PC-9 (cell line): Measurements from ENCODE around the gene FALEC. TPM values are rescaled to one million over a fixed set of nuclear protein-coding genes. Genes with fewer than 3 reads are reported as not detected.
A peak's percentile ranks its signal among the peaks of the same experiment; 100 is the strongest.

Experiments
- BruUV-seq: library from RNA; stranded (reverse); fragments of 400-500 nt; replicated peaks from 2 replicates; lab custom pipeline; 2021; lab: Mats Ljungman, UMichigan
- CTCF ChIA-PET: fragments of 300-600 bp; sonication (Branson Sonifier 250); formaldehyde crosslinking; loops from one replicate; lab custom pipeline; 2022; ENCODE audit warnings: antibody characterized with exemption; lab: Charles Lee
- POLR2A ChIA-PET: fragments of 300-600 bp; sonication (Branson Sonifier 250); formaldehyde crosslinking; loops from one replicate; lab custom pipeline; 2022; ENCODE audit warnings: antibody characterized with exemption; ENCODE audit not compliant: unreplicated experiment; lab: Charles Lee
- DNase-seq, 2 experiments: peaks; one replicate each; pipeline versions ENCODE4 v3.0.0 to v3.0.0-alpha.2; 2015 to 2022; ENCODE audit warnings: mixed read lengths in 1 of 2
- H2AFZ ChIP-seq: fragments of 200-600 bp; sonication (generic); 2 replicates; pipeline ENCODE4 v1.8.1; 2017; ENCODE audit warnings: antibody characterized with exemption
- H3F3A ChIP-seq: fragments of 200-600 bp; sonication (generic); 2 replicates; pipeline ENCODE4 v1.8.1; 2017; ENCODE audit warnings: antibody characterized with exemption, mild to moderate bottlenecking, low read depth; ENCODE audit not compliant: insufficient read depth
- H3K27ac ChIP-seq: fragments of 200-600 bp; sonication (generic); 2 replicates; pipeline ENCODE4 v1.6.1; 2016; ENCODE audit warnings: mixed run types
- H3K27me3 ChIP-seq: fragments of 200-600 bp; sonication (generic); 2 replicates; pipeline ENCODE4 v1.6.1; 2016; ENCODE audit warnings: low read depth, mixed run types; ENCODE audit not compliant: insufficient read depth
- H3K36me3 ChIP-seq: fragments of 200-600 bp; sonication (generic); 2 replicates; pipeline ENCODE4 v1.6.1; 2016; ENCODE audit warnings: low read depth, mixed run types
- H3K4me1 ChIP-seq: fragments of 200-600 bp; sonication (generic); replicated peaks from 2 replicates; pipeline ENCODE4 v1.6.1; 2016; ENCODE audit warnings: mixed run types; ENCODE audit not compliant: insufficient read depth
- H3K4me2 ChIP-seq: fragments of 200-600 bp; sonication (generic); 2 replicates; pipeline ENCODE4 v1.6.1; 2017; ENCODE audit warnings: mixed run types
- H3K4me3 ChIP-seq: fragments of 200-600 bp; sonication (generic); 2 replicates; pipeline ENCODE4 v1.6.1; 2016; ENCODE audit warnings: mixed run types
- H3K79me2 ChIP-seq: fragments of 200-600 bp; sonication (generic); 2 replicates; pipeline ENCODE4 v1.6.1; 2017; ENCODE audit warnings: low read depth, mixed run types
- H3K9me2 ChIP-seq: fragments of 200-600 bp; sonication (generic); 2 replicates; pipeline ENCODE4 v1.8.1; 2017; ENCODE audit warnings: mild to moderate bottlenecking; ENCODE audit not compliant: insufficient read depth
- H3K9me3 ChIP-seq: fragments of 200-600 bp; sonication (generic); 2 replicates; pipeline ENCODE4 v1.8.1; 2016; ENCODE audit warnings: low read depth; ENCODE audit not compliant: insufficient read depth
- H4K20me1 ChIP-seq: fragments of 200-600 bp; sonication (generic); 2 replicates; pipeline ENCODE4 v1.8.1; 2017; ENCODE audit not compliant: insufficient read depth
- CTCF ChIP-seq: fragments of 200-600 bp; sonication (generic); conservative IDR thresholded peaks from 2 replicates; pipeline ENCODE4 v1.6.1; 2017; ENCODE audit warnings: mixed run types, antibody characterized with exemption, mild to moderate bottlenecking, moderate library complexity
- EZH2 ChIP-seq: fragments of 200-600 bp; sonication (generic); IDR thresholded peaks from 2 replicates; pipeline ENCODE4 v1.8.0; 2017; ENCODE audit warnings: antibody characterized with exemption, low read depth
- intact Hi-C: fragments of 100-400 bp; cut with micrococcal nuclease; formaldehyde crosslinking; loops from one replicate; pipeline ENCODE4 v1.10.0; 2022; ENCODE audit not compliant: unreplicated experiment
- total RNA-seq: library from RNA; stranded (reverse); gene quantifications from 2 replicates; pipeline ENCODE4 v1.2.3, GENCODE V29; 2021

Gene FALEC
- total RNA-seq, 1 experiment from 2014 or later, result 0.94 TPM

DNA sequence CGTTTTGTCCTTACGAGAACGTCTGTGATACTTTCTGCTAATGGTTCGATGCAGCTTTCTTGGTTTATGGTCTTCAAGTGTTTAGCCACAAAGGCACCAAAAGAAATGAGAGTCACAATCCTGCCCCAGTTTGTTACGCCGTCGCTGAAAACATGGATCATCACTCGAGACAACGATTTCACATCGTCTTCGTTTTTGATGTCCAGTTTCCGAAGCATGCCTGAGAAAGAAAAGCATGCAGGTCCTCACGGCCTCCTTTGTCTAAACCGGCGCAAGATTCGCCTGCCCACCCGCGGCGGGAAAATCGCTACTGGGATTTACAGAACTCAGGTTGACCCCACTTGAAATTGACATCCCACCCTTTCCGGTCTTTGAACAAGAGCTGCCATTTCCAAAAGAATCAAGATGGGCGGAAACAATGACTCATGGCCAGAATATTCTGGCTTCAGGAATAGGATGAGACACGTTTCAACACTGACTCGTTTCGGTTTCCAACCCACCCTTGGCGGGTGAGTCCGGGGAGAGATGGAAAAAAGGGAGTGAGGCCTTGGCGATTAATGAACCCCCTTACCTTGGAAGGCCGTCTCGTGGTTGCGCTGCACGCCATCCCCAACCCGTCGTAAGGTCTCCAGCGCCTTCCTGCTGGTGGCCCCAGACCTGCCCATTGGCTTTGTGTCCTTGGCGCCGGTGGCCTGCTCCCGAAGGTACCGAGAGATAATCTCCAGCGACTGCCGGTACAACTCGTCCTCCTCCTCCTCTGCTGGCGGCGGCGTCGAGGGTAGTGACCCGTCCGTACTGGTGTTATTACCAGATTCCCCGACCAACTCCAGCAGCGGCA lies 62.9 kb downstream of the FALEC start:
- TF ChIP-seq EZH2, result no peak
- no peak for TF ChIP-seq CTCF
- peak overlapping the region; percentile 95 for H3K4me2 ChIP-seq
- peaks cover 61% of the 10 kb centered on the region for H3F3A ChIP-seq
- CTCF ChIA-PET, result interaction anchor here (0.7 to 2.3 kb wide), 2 partner anchors 18 to 230 kb away, joined by 3 to 11 read pairs; no protein-coding TSS in a partner anchor
- H3K27ac ChIP-seq, result peak overlapping the region; percentile 93
- no peak overlapping the region for H2AFZ ChIP-seq
- H4K20me1 ChIP-seq, result peaks cover 56% of the 10 kb centered on the region
- H3K27me3 ChIP-seq, result no peaks in the 10 kb centered on the region
- peak overlapping the region; percentile 73 for H3K4me3 ChIP-seq
- no peaks in the 10 kb centered on the region for H3K9me3 ChIP-seq
- H3K79me2 ChIP-seq, result peaks cover 66% of the 10 kb centered on the region
- H3K9me2 ChIP-seq, result no peaks in the 10 kb centered on the region
- peak; percentile 45 to 79 for DNase-seq
- peaks cover 55% of the 10 kb centered on the region for H3K36me3 ChIP-seq
- TSS peak; percentile 47 for BruUV-seq
- POLR2A ChIA-PET, result interaction anchor here (0.6 to 2.2 kb wide), 9 partner anchors 15 to 470 kb away, joined by 3 to 42 read pairs (median 7); partner anchors contain the start of gene ENSA
- H3K4me1 ChIP-seq, result peaks cover 38% of the 10 kb centered on the region
- intact Hi-C loops, result loop anchor here (1.0 to 5.0 kb wide), 4 partner anchors 17 to 234 kb away; partner anchors contain the start of gene ENSA

DNA sequence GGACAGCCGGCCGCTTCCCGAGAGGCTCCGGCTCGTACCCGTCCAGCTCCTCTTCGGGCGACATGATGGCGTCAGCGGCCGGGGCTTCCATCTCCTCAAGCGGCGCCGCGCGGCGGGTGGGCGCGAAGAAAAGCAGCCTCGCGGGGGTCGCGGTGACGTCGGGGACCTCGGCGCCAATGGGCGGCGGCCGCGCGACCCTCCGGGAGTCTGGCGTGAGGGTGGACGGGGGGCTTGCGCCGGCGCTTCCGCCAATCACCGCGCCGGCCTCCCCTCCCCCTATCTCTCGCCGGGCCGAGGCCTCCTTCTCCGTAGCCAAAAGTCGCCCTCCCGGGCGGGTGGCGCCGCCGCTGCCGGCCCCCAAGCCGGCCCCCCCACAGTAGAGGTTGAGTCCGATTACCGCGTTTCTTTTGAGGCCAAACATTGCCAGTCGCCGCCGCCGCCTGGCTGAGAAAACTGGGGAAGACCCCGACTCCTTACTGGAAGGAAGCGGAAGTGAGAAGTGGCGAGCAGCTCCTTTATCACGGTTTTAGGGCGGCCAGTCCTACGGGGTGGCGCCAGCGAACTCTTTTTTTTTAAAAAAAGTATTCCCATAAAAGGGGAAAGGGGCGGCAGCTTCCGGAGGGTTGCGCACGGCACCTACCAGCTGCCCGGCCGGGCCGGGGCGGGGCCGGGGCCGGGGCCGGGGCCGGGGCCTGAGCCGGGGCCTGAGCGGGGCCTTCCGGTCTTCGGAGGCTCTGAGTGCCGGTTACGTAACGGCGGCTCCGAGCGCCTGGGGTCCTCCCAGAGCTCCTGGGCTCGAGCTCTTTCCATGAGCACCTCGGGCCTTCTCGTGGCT lies 63.8 kb downstream of the FALEC start, which contains the start of gene MCL1:
Gene MCL1, minus strand, starts transcription at position 501 of the 835 bp plus-strand sequence. Its CDS starts 80 bp downstream, at position 421.
- intact Hi-C loops, result loop anchor here (1.0 to 5.0 kb wide), 3 partner anchors 18 to 233 kb away; no protein-coding TSS in a partner anchor
- Histone ChIP-seq H3K4me2 (peak within 1 kb of the TSS; percentile 95), H3F3A (peaks cover 53% of the 10 kb centered on the region), H3K9me3 (no peaks in the 10 kb centered on the region), H3K4me3 (peak within 1 kb of the TSS; percentile 73), H3K36me3 (peaks cover 48% of the 10 kb centered on the region), H3K9me2 (no peaks in the 10 kb centered on the region), H3K27ac (peak within 1 kb of the TSS; percentile 93), H3K79me2 (peaks cover 57% of the 10 kb centered on the region), H3K4me1 (peaks cover 30% of the 10 kb centered on the region), H3K27me3 (no peaks in the 10 kb centered on the region), H4K20me1 (peaks cover 48% of the 10 kb centered on the region), H2AFZ (peak within 1 kb of the TSS; percentile 71)
- no TSS peak for BruUV-seq
- ChIA-PET CTCF (interaction anchor here (0.5 to 2.3 kb wide), 5 partner anchors 16 to 331 kb away, joined by 3 to 35 read pairs (median 7); no protein-coding TSS in a partner anchor), POLR2A (interaction anchor here (0.5 to 2.2 kb wide), 28 partner anchors 9 to 469 kb away, joined by 3 to 42 read pairs (median 6); partner anchors contain the start of genes CTSK, ENSA and GOLPH3L)
- DNase-seq, result peak; percentile 90
- no peak for TF ChIP-seq EZH2
- no peak for TF ChIP-seq CTCF
